ENCODE data around the gene CHIA. TPM values are rescaled to one million over a fixed set of nuclear protein-coding genes. Genes with fewer than 3 reads are reported as not detected.
A peak's percentile ranks its signal among the peaks of the same experiment; 100 is the strongest.

Gene CHIA
- total RNA-seq, 2 donors from 2014 or later = not detected

- Histone ChIP-seq H3K36me3 (replicated peaks in 1 of 2; ENCODE audit: insufficient read depth in 1 of 2, low read depth in 2 of 2) (no peaks in the 10 kb centered on the region), H3K27ac (peak overlapping the region; percentile 72 to 92 (median 84)), H3K27me3 (no peaks in the 10 kb centered on the region), H3K9me3 (no peaks in the 10 kb centered on the region), H3K4me1 (peaks cover 9% of the 10 kb centered on the region), H3K4me3 (peak overlapping the region; percentile 6 to 58)
- WGBS, 2 donors = 3% methylated on average over 31 to 45 of the region's 45 CpGs
- peak; percentile 27 to 81 (median 74) for TF ChIP-seq POLR2A (IDR thresholded peaks at IDR 0.05)
- TF ChIP-seq CTCF (IDR thresholded peaks at IDR 0.05) = peak in 1 of 7 experiments; percentile 3
- DNase-seq (peak; percentile 92 to 96 (median 96)), ATAC-seq (peak; percentile 99)
- intact Hi-C loops (cut with DNase I) = no loop called here
Observed at GRCh38 chr1:111346089-111346885, 55.6 kb downstream of the CHIA start.

- intact Hi-C loops (cut with DNase I) = no loop called here
- no peaks in the 10 kb centered on the region for H3K36me3 ChIP-seq (replicated peaks in 1 of 2; ENCODE audit: insufficient read depth in 1 of 2, low read depth in 2 of 2)
Observed at GRCh38 chr1:111347026-111347425, 56.4 kb downstream of the CHIA start.

GRCh38 chr1:111351700-111352099, 61.0 kb downstream of the CHIA start:
- DNase-seq = no peak
- intact Hi-C loops (cut with DNase I) = no loop called here
- no peak for TF ChIP-seq CTCF (IDR thresholded peaks at IDR 0.05)
- TF ChIP-seq POLR2A (IDR thresholded peaks at IDR 0.05) = no peak
- Histone ChIP-seq H3K36me3 (replicated peaks in 1 of 2; ENCODE audit: insufficient read depth in 1 of 2, low read depth in 2 of 2) (no peaks in the 10 kb centered on the region), H3K27ac (no peak overlapping the region), H3K9me3 (no peaks in the 10 kb centered on the region), H3K27me3 (no peaks in the 10 kb centered on the region), H3K4me1 (peaks cover 7% of the 10 kb centered on the region), H3K4me3 (no peak overlapping the region)
- ATAC-seq = no peak

More at GRCh38 chr1:111347026-111347425, 56.4 kb downstream of the CHIA start:
- Histone ChIP-seq H3K27ac (peak overlapping the region in 3 of 4 donors; percentile 82 to 92 (median 87)), H3K4me1 (peaks cover 9% of the 10 kb centered on the region), H3K27me3 (no peaks in the 10 kb centered on the region), H3K4me3 (peak overlapping the region in 1 of 2 donors; percentile 58), H3K9me3 (no peaks in the 10 kb centered on the region)
- DNase-seq (no peak), ATAC-seq (no peak)
- 61 to 64% methylated on average over 6 of the region's 6 CpGs for WGBS, 2 donors
- no peak for TF ChIP-seq POLR2A (IDR thresholded peaks at IDR 0.05)
- no peak for TF ChIP-seq CTCF (IDR thresholded peaks at IDR 0.05)

- intact Hi-C loops (cut with DNase I) = no loop called here
Observed at GRCh38 chr1:111354584-111354983, 63.9 kb downstream of the CHIA start.

More at GRCh38 chr1:111354584-111354983, 63.9 kb downstream of the CHIA start:
- no peak for DNase-seq
- TF ChIP-seq CTCF (IDR thresholded peaks at IDR 0.05) (no peak), POLR2A (IDR thresholded peaks at IDR 0.05) (no peak)
- no peaks in the 10 kb centered on the region for H3K4me1 ChIP-seq
- no peak overlapping the region for H3K4me3 ChIP-seq
- H3K36me3 ChIP-seq (replicated peaks in 1 of 2; ENCODE audit: insufficient read depth in 1 of 2, low read depth in 2 of 2) = no peaks in the 10 kb centered on the region
- H3K27me3 ChIP-seq = no peaks in the 10 kb centered on the region
- ATAC-seq = no peak
- no peak overlapping the region for H3K27ac ChIP-seq
- H3K9me3 ChIP-seq = no peaks in the 10 kb centered on the region
